SK-N-SH (cell line): Measurements from ENCODE around the gene PKD2L1. TPM values are rescaled to one million over a fixed set of nuclear protein-coding genes. Genes with fewer than 3 reads are reported as not detected.

Experiments used
- CTCF ChIA-PET: fragments of 300-600, 350-600 bp; formaldehyde crosslinking; extraction: SDS; loops from one replicate; lab custom pipeline; 2021; lab: Yijun Ruan, JAX
- POLR2A ChIA-PET: fragments of 350-600 bp; sonication (Branson Sonifier 250); formaldehyde crosslinking; extraction: SDS; loops from one replicate; lab custom pipeline; 2020; ENCODE audit warnings: antibody characterized with exemption, inconsistent platforms; lab: Yijun Ruan, JAX
- DNase-seq: peaks from one replicate; pipeline ENCODE4 v3.0.0; 2012
- H2AFZ ChIP-seq: fragments of 200-600 bp; sonication (generic); 2 replicates; pipeline ENCODE4 v1.8.1; 2016; ENCODE audit warnings: antibody characterized with exemption, mild to moderate bottlenecking, low read depth
- H3F3A ChIP-seq: fragments of 200-600 bp; sonication (generic); replicated peaks from 2 replicates; pipeline ENCODE3; 2016; ENCODE audit warnings: antibody characterized with exemption, mild to moderate bottlenecking; ENCODE audit not compliant: insufficient read depth
- H3K27ac ChIP-seq, 2 experiments: fragments of 200-500 bp in 1 of 2; fragments of 200-600 bp in 1 of 2; sonication (Bioruptor generic) in 1 of 2; sonication (generic), shearing (Covaris generic) in 1 of 2; 2 replicates each; pipeline versions ENCODE4 v1.5.1 to v1.6.1; 2014 to 2016; ENCODE audit warnings: low read depth in 2 of 2, inconsistent platforms in 1 of 2, low read length in 1 of 2, mild to moderate bottlenecking in 1 of 2, mixed read lengths in 1 of 2
- H3K27me3 ChIP-seq: fragments of 200-600 bp; sonication (generic), shearing (Covaris generic); 2 replicates; pipeline ENCODE4 v1.6.1; 2016; ENCODE audit warnings: mixed run types; ENCODE audit not compliant: insufficient read depth
- H3K36me3 ChIP-seq, 2 experiments: fragments of 200-500 bp in 1 of 2; fragments of 200-600 bp in 1 of 2; sonication (Bioruptor generic) in 1 of 2; sonication (generic) in 1 of 2; replicated peaks in 1 of 2; 2 replicates each; pipeline versions ENCODE3 to v1.5.1; 2014 to 2016; ENCODE audit warnings: low read length in 1 of 2, mild to moderate bottlenecking in 1 of 2; ENCODE audit not compliant: insufficient read depth in 2 of 2, control insufficient read depth in 1 of 2
- H3K4me1 ChIP-seq, 2 experiments: fragments of 200-500 bp in 1 of 2; fragments of 200-600 bp in 1 of 2; sonication (Bioruptor generic) in 1 of 2; sonication (generic), shearing (Covaris generic) in 1 of 2; 2 replicates each; pipeline versions ENCODE4 v1.5.1 to v1.6.1; 2014 to 2016; ENCODE audit warnings: low read depth in 1 of 2, low read length in 1 of 2, mixed run types in 1 of 2; ENCODE audit not compliant: insufficient read depth in 2 of 2, control insufficient read depth in 1 of 2
- H3K4me2 ChIP-seq: fragments of 200-600 bp; sonication (generic), shearing (Covaris generic); 2 replicates; pipeline ENCODE4 v1.6.1; 2017; ENCODE audit warnings: mixed run types
- H3K4me3 ChIP-seq, 2 experiments: fragments of 200-500 bp in 1 of 2; fragments of 200-600 bp in 1 of 2; sonication (Bioruptor generic) in 1 of 2; sonication (generic), shearing (Covaris generic) in 1 of 2; 2 replicates each; pipeline versions ENCODE4 v1.5.1 to v1.8.1; 2014 to 2016; ENCODE audit warnings: low read depth in 2 of 2, inconsistent platforms in 1 of 2, low read length in 1 of 2, mild to moderate bottlenecking in 1 of 2, mixed read lengths in 1 of 2, moderate library complexity in 1 of 2
- H3K79me2 ChIP-seq: fragments of 200-600 bp; sonication (generic); 2 replicates; pipeline ENCODE4 v1.8.1; 2017; ENCODE audit warnings: mild to moderate bottlenecking; ENCODE audit not compliant: insufficient read depth
- H3K9ac ChIP-seq: fragments of 200-600 bp; sonication (generic); 2 replicates; pipeline ENCODE4 v1.6.1; 2017; ENCODE audit warnings: mixed run types
- H3K9me2 ChIP-seq: fragments of 200-600 bp; sonication (generic); 2 replicates; pipeline ENCODE4 v1.6.1; 2017; ENCODE audit warnings: mixed run types
- H3K9me3 ChIP-seq: fragments of 200-600 bp; sonication (generic); 2 replicates; pipeline ENCODE4 v1.6.1; 2017; ENCODE audit warnings: mixed run types, mild to moderate bottlenecking, moderate library complexity
- H4K20me1 ChIP-seq: fragments of 200-600 bp; sonication (generic); 2 replicates; pipeline ENCODE4 v1.6.1; 2017; ENCODE audit warnings: mild to moderate bottlenecking, mixed run types; ENCODE audit not compliant: insufficient read depth
- FOSL2 ChIP-seq: IDR thresholded peaks from 2 replicates; pipeline ENCODE4 v1.4.0; 2012; ENCODE audit warnings: low read depth, mild to moderate bottlenecking, moderate library complexity, borderline replicate concordance
- FOXJ3 ChIP-seq: sonication (generic); formaldehyde crosslinking; IDR thresholded peaks from 2 replicates; pipeline ENCODE4 v1.5.1; 2020; ENCODE audit warnings: mild to moderate bottlenecking, missing genetic modification reagents
- GABPA ChIP-seq: IDR thresholded peaks from 2 replicates; pipeline ENCODE4 v1.4.0; 2012; ENCODE audit warnings: low read depth, mild to moderate bottlenecking
- MAX ChIP-seq: IDR thresholded peaks from 2 replicates; pipeline ENCODE4 v1.4.0; 2012; ENCODE audit warnings: low read depth
- POLR2AphosphoS5 ChIP-seq: IDR thresholded peaks from 2 replicates; pipeline ENCODE4 v1.6.1; 2012; ENCODE audit warnings: low read depth, low read length
- RXRA ChIP-seq: IDR thresholded peaks from 2 replicates; pipeline ENCODE4 v1.4.0; 2012; ENCODE audit warnings: low read depth, mild to moderate bottlenecking, borderline replicate concordance
- SMC3 ChIP-seq: IDR thresholded peaks from 2 replicates; pipeline ENCODE4 v1.6.1; 2012; ENCODE audit warnings: low read depth, low read length, improper control_type of control experiment
- TAF1 ChIP-seq: IDR thresholded peaks from 2 replicates; pipeline ENCODE4 v1.6.1; 2012; ENCODE audit warnings: low read depth, mild to moderate bottlenecking, low read length, moderate library complexity, borderline replicate concordance
- TCF12 ChIP-seq: IDR thresholded peaks from 2 replicates; pipeline ENCODE4 v1.4.0; 2012
- TEAD4 ChIP-seq: IDR thresholded peaks from 2 replicates; pipeline ENCODE4 v1.4.0; 2012; ENCODE audit warnings: mild to moderate bottlenecking, borderline replicate concordance; ENCODE audit not compliant: insufficient read depth
- WGBS: methylation state at CpG from one replicate; pipeline ENCODE4 v1.1.6; 2017; ENCODE audit warnings: low lambda C conversion rate; 5-methylcytosine and 5-hydroxymethylcytosine counted together
- polyA plus RNA-seq, 3 experiments: library from polyadenylated mRNA; depleted of rRNA; stranded (reverse); fragments of >200 nt; gene quantifications; 2 replicates each; pipeline ENCODE4 v1.2.3, GENCODE V29; 2012
- TF ChIP-seq, protein P1 (sequence below): IDR thresholded peaks from 2 replicates; pipeline ENCODE4; 2012
- TF ChIP-seq, protein P2 (sequence below): fragments of 150-350 bp; IDR thresholded peaks from 2 replicates; pipeline ENCODE4 v1.6.1; 2016; ENCODE audit warnings: mild to moderate bottlenecking, low read depth, low read length
- TF ChIP-seq, protein P3 (sequence below): fragments of 150-350 bp; IDR thresholded peaks from 2 replicates; pipeline ENCODE4 v1.6.1; 2017; ENCODE audit warnings: antibody characterized with exemption, low read length, low read depth, borderline replicate concordance

PKD2L1 gene
- polyA plus RNA-seq, 1 of the 3 experiments (the other 2 are of a cell fraction) = not detected

GRCh38 chr10:100340948-100341847 lies 11.2 kb upstream of the PKD2L1 start:
- no peak for DNase-seq
- H3K9me3 ChIP-seq = no peaks in the 10 kb centered on the region
- H3K36me3 ChIP-seq = no peaks in the 10 kb centered on the region
- no peaks in the 10 kb centered on the region for H3K79me2 ChIP-seq
- no peak overlapping the region for H3K4me3 ChIP-seq
- no peaks in the 10 kb centered on the region for H3K9me2 ChIP-seq
- no peak overlapping the region for H3K27ac ChIP-seq
- peaks cover 4% of the 10 kb centered on the region for H3F3A ChIP-seq
- H3K4me1 ChIP-seq = peaks cover 0 to 21% of the 10 kb centered on the region in 2 experiments; a peak in 1 of 4 replicates
- no peak overlapping the region for H3K4me2 ChIP-seq
- ChIA-PET POLR2A (no interaction called here), CTCF (interaction anchor here (1.2 to 24.3 kb wide), 10 partner anchors 10 to 178 kb away, joined by 3 to 432 read pairs (median 6); partner anchors contain the start of gene SEC31B)
- H2AFZ ChIP-seq = no peak overlapping the region
- TF ChIP-seq, protein P1, sequence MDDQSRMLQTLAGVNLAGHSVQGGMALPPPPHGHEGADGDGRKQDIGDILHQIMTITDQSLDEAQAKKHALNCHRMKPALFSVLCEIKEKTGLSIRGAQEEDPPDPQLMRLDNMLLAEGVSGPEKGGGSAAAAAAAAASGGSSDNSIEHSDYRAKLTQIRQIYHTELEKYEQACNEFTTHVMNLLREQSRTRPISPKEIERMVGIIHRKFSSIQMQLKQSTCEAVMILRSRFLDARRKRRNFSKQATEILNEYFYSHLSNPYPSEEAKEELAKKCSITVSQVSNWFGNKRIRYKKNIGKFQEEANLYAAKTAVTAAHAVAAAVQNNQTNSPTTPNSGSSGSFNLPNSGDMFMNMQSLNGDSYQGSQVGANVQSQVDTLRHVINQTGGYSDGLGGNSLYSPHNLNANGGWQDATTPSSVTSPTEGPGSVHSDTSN = no peak
- TF ChIP-seq SMC3 (no peak), FOXJ3 (CRISPR knock-in tag) (no peak), GABPA (no peak), MAX (no peak), TAF1 (no peak), TCF12 (no peak), RXRA (no peak), FOSL2 (no peak), TEAD4 (no peak), POLR2AphosphoS5 (no peak)
- TF ChIP-seq, protein P2, sequence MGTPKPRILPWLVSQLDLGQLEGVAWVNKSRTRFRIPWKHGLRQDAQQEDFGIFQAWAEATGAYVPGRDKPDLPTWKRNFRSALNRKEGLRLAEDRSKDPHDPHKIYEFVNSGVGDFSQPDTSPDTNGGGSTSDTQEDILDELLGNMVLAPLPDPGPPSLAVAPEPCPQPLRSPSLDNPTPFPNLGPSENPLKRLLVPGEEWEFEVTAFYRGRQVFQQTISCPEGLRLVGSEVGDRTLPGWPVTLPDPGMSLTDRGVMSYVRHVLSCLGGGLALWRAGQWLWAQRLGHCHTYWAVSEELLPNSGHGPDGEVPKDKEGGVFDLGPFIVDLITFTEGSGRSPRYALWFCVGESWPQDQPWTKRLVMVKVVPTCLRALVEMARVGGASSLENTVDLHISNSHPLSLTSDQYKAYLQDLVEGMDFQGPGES = no peak
- TF ChIP-seq, protein P3, sequence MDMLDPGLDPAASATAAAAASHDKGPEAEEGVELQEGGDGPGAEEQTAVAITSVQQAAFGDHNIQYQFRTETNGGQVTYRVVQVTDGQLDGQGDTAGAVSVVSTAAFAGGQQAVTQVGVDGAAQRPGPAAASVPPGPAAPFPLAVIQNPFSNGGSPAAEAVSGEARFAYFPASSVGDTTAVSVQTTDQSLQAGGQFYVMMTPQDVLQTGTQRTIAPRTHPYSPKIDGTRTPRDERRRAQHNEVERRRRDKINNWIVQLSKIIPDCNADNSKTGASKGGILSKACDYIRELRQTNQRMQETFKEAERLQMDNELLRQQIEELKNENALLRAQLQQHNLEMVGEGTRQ = no peak
- H4K20me1 ChIP-seq = no peaks in the 10 kb centered on the region
- H3K27me3 ChIP-seq = no peaks in the 10 kb centered on the region; the same call in 1 of the 2 replicates
- WGBS = 72% methylated on average over 12 of the region's 12 CpGs
- H3K9ac ChIP-seq = no peak overlapping the region
